Activated T-helper 17 cell treated with anti-CD3 and anti-CD28 coated beads, Interleukin-2, amount 50 U/mL, for 72 hours (primary cell): ENCODE measurements around the gene HOXD1. TPM values are rescaled to one million over a fixed set of nuclear protein-coding genes. Genes with fewer than 3 reads are reported as not detected.

Experiments
- ATAC-seq: fragments of 150-1000 bp; cut with Tn5 transposase; replicated peaks from 2 replicates; pipeline ENCODE4 v1.10.0; 2021; ENCODE audit warnings: mild to moderate bottlenecking, moderate library complexity
- H3K27ac Mint-ChIP-seq: one replicate; pipeline ENCODE4 v1.8.0; 2022; ENCODE audit warnings: mixed read lengths
- H3K27me3 Mint-ChIP-seq: one replicate; pipeline ENCODE4 v1.8.0; 2022; ENCODE audit warnings: mixed read lengths
- H3K36me3 Mint-ChIP-seq: one replicate; pipeline ENCODE4 v1.8.0; 2022; ENCODE audit warnings: low read depth, mild to moderate bottlenecking, mixed read lengths
- H3K4me1 Mint-ChIP-seq: one replicate; pipeline ENCODE4 v1.8.0; 2022; ENCODE audit warnings: mixed read lengths
- H3K4me3 Mint-ChIP-seq: one replicate; pipeline ENCODE4 v1.8.0; 2022; ENCODE audit warnings: mild to moderate bottlenecking, mixed read lengths
- H3K9me3 Mint-ChIP-seq: one replicate; pipeline ENCODE4 v1.8.0; 2022; ENCODE audit warnings: mixed read lengths
- total RNA-seq, 2 donors: library from RNA; stranded (reverse); gene quantifications; one replicate each; pipeline ENCODE4 v1.2.3, GENCODE V29; 2022

HOXD1 gene
- total RNA-seq, 2 donors from 2014 or later: not detected

DNA sequence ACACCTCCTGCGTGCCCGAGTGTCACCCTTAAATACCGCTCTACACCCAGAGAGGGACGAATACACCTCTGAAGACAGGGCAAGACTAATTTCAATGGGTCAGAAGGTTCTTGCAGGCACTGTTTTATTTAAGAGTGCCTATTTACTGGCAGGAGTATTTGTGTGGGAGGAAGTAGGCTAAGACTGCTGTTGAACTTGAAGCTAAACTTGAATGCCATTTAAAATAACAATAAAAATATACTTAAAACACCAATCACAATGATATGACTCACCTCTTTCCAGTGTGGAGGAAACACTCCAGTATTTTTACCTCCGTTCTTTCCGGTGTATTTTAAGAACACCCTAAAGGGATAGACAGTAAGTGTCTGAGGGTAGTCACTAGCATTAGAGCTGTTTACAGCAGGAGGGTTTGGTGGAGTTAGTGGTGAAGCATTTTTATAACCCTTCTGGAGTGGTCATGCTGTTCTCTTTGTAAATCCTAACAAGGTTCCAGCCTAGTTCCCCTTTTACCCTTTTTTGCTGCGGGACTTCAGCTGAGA, 9.6 kb upstream of the HOXD1 start:
- no peak for ATAC-seq
- Mint-ChIP-seq H3K27ac (no peak overlapping the region), H3K36me3 (no peaks in the 10 kb centered on the region), H3K9me3 (no peaks in the 10 kb centered on the region), H3K27me3 (peaks cover 70% of the 10 kb centered on the region), H3K4me3 (no peak overlapping the region), H3K4me1 (no peaks in the 10 kb centered on the region)

GRCh38 chr2:176181551-176181950, 6.9 kb upstream of the HOXD1 start:
- ATAC-seq: no peak
- Mint-ChIP-seq H3K4me3 (no peak overlapping the region), H3K27ac (no peak overlapping the region)

GRCh38 chr2:176182671-176183070, 5.8 kb upstream of the HOXD1 start:
- Mint-ChIP-seq H3K27ac (no peak overlapping the region), H3K4me1 (peaks cover 6% of the 10 kb centered on the region), H3K27me3 (peaks cover 65% of the 10 kb centered on the region), H3K36me3 (peaks cover under 1% of the 10 kb centered on the region), H3K9me3 (no peaks in the 10 kb centered on the region), H3K4me3 (no peak overlapping the region)
- ATAC-seq: no peak

More at GRCh38 chr2:176181551-176181950, 6.9 kb upstream of the HOXD1 start:
- Mint-ChIP-seq H3K27me3 (peaks cover 66% of the 10 kb centered on the region), H3K36me3 (no peaks in the 10 kb centered on the region), H3K9me3 (no peaks in the 10 kb centered on the region), H3K4me1 (no peaks in the 10 kb centered on the region)

GRCh38 chr2:176184749-176185148, 3.7 kb upstream of the HOXD1 start:
- Mint-ChIP-seq H3K27me3 (peaks cover 60% of the 10 kb centered on the region), H3K27ac (no peak overlapping the region), H3K9me3 (no peaks in the 10 kb centered on the region), H3K4me3 (no peak overlapping the region), H3K36me3 (peaks cover 5% of the 10 kb centered on the region), H3K4me1 (peaks cover 10% of the 10 kb centered on the region)
- ATAC-seq: no peak

DNA sequence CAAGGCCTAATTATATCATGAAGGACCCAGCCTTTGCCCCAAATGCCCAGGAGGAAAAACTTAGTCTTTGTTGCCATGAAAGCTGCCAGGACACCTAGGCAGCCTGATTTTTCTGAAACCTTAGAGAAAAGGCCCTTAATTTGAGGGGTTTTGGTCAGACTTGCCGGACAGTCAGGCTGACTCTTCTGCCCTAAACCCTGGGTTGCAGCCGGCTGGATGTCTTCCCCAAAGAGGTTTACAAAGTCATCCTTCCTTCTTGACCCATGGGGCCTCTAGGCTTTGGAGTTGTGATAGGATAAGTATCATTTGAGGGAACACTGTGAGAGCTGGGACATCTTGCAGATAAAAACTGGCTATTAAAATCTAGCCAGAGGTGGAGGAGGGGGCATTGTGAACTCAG, 2.4 kb upstream of the HOXD1 start:
- Mint-ChIP-seq H3K27ac (no peak overlapping the region), H3K27me3 (peaks cover 59% of the 10 kb centered on the region), H3K4me3 (no peak overlapping the region), H3K36me3 (peaks cover 5% of the 10 kb centered on the region), H3K9me3 (no peaks in the 10 kb centered on the region), H3K4me1 (peaks cover 10% of the 10 kb centered on the region)
- ATAC-seq: no peak

- no peak for ATAC-seq
- Mint-ChIP-seq H3K9me3 (no peaks in the 10 kb centered on the region), H3K27me3 (peaks cover 62% of the 10 kb centered on the region), H3K4me3 (peak overlapping the region; percentile 83), H3K36me3 (peaks cover 5% of the 10 kb centered on the region), H3K4me1 (peaks cover 10% of the 10 kb centered on the region), H3K27ac (no peak overlapping the region)
Observed at GRCh38 chr2:176187200-176187898, 1.1 kb upstream of the HOXD1 start.

DNA sequence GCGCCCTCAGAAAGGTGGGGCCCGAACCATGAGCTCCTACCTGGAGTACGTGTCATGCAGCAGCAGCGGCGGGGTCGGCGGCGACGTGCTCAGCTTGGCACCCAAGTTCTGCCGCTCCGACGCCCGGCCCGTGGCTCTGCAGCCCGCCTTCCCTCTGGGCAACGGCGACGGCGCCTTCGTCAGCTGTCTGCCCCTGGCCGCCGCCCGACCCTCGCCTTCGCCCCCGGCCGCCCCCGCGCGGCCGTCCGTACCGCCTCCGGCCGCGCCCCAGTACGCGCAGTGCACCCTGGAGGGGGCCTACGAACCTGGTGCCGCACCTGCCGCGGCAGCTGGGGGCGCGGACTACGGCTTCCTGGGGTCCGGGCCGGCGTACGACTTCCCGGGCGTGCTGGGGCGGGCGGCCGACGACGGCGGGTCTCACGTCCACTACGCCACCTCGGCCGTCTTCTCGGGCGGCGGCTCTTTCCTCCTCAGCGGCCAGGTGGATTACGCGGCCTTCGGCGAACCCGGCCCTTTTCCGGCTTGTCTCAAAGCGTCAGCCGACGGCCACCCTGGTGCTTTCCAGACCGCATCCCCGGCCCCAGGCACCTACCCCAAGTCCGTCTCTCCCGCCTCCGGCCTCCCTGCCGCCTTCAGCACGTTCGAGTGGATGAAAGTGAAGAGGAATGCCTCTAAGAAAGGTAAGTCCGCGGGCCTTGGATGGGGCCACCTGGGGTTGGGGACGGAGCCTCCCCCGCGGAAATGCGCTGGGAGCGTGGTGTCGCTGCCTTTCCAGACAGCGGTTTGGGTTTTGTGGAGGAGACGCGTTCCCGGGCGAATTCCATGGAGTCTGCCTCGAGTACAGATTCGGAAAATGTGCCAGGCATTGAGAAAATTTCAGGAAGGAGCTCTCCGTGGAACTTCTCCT, 559 bp downstream of the HOXD1 start:
- Mint-ChIP-seq H3K4me3 (peak overlapping the region; percentile 83), H3K36me3 (peaks cover 5% of the 10 kb centered on the region), H3K9me3 (no peaks in the 10 kb centered on the region), H3K27ac (no peak overlapping the region), H3K27me3 (peaks cover 65% of the 10 kb centered on the region), H3K4me1 (peaks cover 10% of the 10 kb centered on the region)
- ATAC-seq: no peak

DNA sequence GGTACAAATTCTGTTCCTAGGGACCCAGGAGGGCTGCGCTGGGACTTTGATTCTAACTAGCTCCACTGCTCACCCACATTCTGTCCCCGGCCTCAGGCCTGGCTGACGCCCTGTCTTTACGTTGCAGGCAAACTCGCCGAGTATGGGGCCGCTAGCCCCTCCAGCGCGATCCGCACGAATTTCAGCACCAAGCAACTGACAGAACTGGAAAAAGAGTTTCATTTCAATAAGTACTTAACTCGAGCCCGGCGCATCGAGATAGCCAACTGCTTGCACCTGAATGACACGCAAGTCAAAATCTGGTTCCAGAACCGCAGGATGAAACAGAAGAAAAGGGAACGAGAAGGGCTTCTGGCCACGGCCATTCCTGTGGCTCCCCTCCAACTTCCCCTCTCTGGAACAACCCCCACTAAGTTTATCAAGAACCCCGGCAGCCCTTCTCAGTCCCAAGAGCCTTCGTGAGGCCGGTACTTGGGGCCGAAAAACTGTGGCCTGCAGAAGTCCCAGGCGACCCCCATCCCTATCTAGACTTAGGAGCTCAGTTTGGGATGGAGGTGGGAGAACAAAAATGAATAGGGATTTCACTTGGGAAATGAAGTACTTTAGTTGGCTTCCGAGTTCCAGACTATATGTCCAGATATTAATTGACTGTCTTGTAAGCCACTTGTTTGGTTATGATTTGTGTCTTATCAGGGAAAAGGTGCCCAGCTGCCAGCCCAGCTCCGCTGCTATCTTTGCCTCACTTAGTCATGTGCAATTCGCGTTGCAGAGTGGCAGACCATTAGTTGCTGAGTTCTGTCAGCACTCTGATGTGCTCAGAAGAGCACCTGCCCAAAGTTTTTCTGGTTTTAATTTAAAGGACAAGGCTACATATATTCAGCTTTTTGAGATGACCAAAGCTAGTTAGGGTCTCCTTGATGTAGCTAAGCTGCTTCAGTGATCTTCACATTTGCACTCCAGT, 1.5 kb downstream of the HOXD1 start:
- H3K4me3 Mint-ChIP-seq: peak overlapping the region; percentile 56

DNA sequence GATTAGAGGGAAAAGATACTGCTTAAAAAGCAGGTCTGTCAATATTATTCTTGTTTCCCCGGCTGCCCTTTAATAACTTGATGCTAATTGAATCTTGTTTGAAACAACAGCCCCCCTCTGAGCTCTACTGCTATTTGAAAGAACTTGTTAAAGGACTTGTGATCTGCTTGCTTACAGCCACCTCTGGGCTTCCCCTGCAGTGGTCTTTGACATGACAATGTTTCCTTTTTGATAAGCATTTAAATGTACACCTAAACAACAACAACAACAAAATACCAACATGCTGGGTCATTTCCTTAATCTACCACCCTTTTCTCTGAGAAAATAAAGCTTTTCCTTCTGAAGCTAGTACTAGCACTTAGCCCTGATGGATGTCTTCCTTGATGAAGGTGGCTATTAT, 3.9 kb downstream of the HOXD1 start:
- H3K27ac Mint-ChIP-seq: no peak overlapping the region
- H3K9me3 Mint-ChIP-seq: no peaks in the 10 kb centered on the region
- H3K4me3 Mint-ChIP-seq: no peak overlapping the region
- H3K27me3 Mint-ChIP-seq: peaks cover 60% of the 10 kb centered on the region
- H3K36me3 Mint-ChIP-seq: peaks cover 5% of the 10 kb centered on the region
- ATAC-seq: no peak
- peaks cover 8% of the 10 kb centered on the region for H3K4me1 Mint-ChIP-seq

More for the DNA sequence above, 1.5 kb downstream of the HOXD1 start:
- Mint-ChIP-seq H3K4me1 (peaks cover 10% of the 10 kb centered on the region), H3K9me3 (no peaks in the 10 kb centered on the region), H3K27ac (no peak overlapping the region), H3K36me3 (peaks cover 5% of the 10 kb centered on the region), H3K27me3 (peaks cover 67% of the 10 kb centered on the region)
- no peak for ATAC-seq

GRCh38 chr2:176193048-176193447, 4.6 kb downstream of the HOXD1 start:
- Mint-ChIP-seq H3K4me3 (no peak overlapping the region), H3K4me1 (peaks cover under 1% of the 10 kb centered on the region), H3K9me3 (no peaks in the 10 kb centered on the region)

GRCh38 chr2:176199902-176200301, 11.4 kb downstream of the HOXD1 start:
- Mint-ChIP-seq H3K9me3 (no peaks in the 10 kb centered on the region), H3K4me3 (no peak overlapping the region), H3K27ac (no peak overlapping the region), H3K36me3 (no peaks in the 10 kb centered on the region), H3K4me1 (no peaks in the 10 kb centered on the region), H3K27me3 (peaks cover 28% of the 10 kb centered on the region)
- ATAC-seq: no peak

More at GRCh38 chr2:176193048-176193447, 4.6 kb downstream of the HOXD1 start:
- Mint-ChIP-seq H3K27me3 (peaks cover 58% of the 10 kb centered on the region), H3K27ac (no peak overlapping the region), H3K36me3 (peaks cover under 1% of the 10 kb centered on the region)
- ATAC-seq: no peak

DNA sequence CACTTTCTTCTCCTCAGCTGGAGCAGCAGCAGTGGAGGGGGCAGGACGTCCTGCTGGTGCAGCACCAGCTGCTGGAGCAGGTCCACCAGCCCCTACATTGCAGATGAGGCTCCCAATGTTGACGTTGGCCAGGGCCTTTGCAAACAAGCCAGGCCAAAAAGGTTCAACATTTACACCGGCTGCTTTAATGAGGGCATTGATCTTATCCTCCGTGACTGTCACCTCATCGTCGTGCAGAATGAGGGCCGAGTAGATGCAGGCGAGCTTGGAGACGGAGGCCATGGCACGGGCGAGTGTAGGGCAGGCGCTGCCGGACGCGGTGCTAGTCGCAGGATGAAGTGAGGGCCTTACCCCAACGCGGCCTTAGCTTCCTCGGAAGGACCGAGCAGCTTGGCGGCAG, 12.5 kb downstream of the HOXD1 start:
- Mint-ChIP-seq H3K36me3 (no peaks in the 10 kb centered on the region), H3K9me3 (no peaks in the 10 kb centered on the region), H3K27me3 (peaks cover 25% of the 10 kb centered on the region), H3K4me3 (no peak overlapping the region), H3K27ac (no peak overlapping the region), H3K4me1 (no peaks in the 10 kb centered on the region)
- ATAC-seq: no peak

DNA sequence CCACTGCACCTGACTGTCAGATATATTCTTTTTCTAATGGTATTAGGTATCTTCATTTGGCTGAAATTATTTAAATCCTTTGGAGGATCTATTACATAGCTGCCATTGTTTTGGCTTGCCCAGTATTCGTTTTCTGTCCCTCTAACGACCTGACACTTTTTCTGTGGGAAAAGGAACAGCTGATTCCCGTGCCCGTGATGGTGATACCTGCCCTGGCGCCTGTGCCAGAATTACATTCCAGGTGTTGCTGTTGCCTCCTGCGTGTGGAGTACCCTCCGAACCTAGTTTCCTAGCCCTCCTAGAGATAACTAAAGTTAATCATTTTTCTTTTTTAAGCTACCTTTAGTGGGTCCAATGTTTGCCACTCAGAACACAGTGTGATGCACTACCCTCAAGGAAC, 14.0 kb downstream of the HOXD1 start:
- no peak overlapping the region for H3K4me3 Mint-ChIP-seq
- no peaks in the 10 kb centered on the region for H3K4me1 Mint-ChIP-seq
- H3K27me3 Mint-ChIP-seq: peaks cover 17% of the 10 kb centered on the region
- ATAC-seq: no peak
- H3K27ac Mint-ChIP-seq: no peak overlapping the region
- H3K9me3 Mint-ChIP-seq: no peaks in the 10 kb centered on the region
- H3K36me3 Mint-ChIP-seq: no peaks in the 10 kb centered on the region

DNA sequence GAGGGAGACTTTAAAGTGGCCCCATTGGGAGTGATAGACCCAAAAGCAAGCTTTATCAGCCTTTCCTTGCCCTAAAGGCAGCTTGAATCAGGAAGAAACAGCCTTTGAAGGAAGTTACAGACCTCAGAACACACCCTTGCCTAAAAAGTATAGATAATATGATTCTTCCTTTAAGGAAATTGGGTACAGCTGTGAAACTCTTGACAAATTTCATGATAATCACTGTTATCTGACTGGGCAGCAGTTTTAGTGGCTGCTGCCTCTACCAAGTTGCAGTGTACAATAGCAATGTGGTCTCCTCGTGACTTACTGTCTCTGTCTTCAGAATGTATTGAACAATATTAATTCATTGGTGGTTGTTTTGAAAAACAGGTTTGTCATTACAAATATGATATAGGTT, 16.7 kb downstream of the HOXD1 start:
- Mint-ChIP-seq H3K4me1 (no peaks in the 10 kb centered on the region), H3K27ac (no peak overlapping the region), H3K9me3 (no peaks in the 10 kb centered on the region), H3K4me3 (no peak overlapping the region), H3K36me3 (no peaks in the 10 kb centered on the region), H3K27me3 (peaks cover 20% of the 10 kb centered on the region)
- ATAC-seq: no peak
